DMS79 (cell line): ENCODE results near the gene ZNF32.
"Not testable (repeated sequence)": the region's sequence is repeated elsewhere in the genome, so short reads cannot be mapped to it uniquely, and the experiment has no call there.

Source experiments
- DNase-seq: peaks from one replicate; lab custom pipeline; 2025; lab: John Stamatoyannopoulos, UW

Gene ZNF32

DNA sequence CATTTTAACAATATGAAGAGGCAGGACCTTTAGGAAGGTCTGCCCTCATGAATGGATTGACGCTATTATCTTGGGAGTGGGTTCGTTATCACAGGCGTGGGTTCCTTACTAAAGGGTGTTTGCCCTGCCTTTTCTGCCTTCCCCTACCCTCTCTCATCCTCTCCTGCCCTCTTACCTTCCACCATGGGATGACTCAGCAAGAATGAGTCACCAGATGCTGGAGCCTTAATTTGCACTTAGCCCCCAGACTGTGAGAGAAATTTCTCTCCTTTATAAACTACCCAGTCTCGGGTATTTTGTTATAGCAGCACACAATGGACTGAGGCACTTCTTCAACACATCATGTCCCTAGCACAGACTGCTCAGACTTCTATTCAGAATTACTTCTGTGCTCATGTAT, 31.4 kb upstream of the ZNF32 start:
- no peak for DNase-seq

DNA sequence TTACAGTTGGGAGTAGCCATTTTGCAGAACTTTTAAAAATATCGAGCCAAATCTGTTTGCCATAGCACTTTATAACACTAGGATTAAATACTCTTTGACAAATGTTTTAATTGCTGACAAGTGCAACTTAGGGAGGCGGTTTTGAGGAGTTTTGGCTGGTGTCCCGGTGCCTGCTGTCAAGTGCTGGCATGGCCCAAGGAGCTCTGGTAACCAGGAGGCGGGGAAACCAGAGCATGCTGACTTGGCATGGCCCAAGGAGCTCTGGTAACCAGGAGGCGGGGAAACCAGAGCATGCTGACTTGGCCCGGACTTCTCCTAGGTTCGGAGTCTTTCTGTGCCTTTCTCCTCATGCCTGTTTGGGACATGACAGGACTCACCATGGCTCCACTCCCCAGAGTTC, 30.8 kb upstream of the ZNF32 start:
- peak; percentile 32 for DNase-seq

GRCh38 chr10:43678654-43679053, 30.0 kb upstream of the ZNF32 start:
- no peak for DNase-seq

- DNase-seq: no peak
These were observed 28.2 kb upstream of the ZNF32 start for GRCh38 chr10:43676901-43677300.

DNA sequence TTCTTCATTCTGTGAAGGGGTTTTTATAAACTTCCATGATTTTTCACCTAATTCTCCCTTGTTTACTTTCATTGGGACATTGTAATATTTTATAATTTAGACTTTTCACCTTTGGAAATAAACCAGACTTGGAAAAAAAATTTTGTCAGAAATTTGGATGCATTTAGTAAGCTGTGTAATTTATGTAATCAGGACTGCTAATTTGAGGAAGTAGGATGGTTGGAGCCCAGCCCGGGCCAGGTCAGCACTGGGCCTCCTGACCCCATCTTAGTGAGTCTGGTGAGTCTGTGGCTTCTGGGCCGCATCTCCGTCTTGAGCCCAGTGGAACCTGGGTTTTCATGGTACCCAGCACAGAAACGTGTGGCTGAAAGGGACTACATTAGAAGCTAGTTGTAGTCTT, 27.6 kb upstream of the ZNF32 start:
- DNase-seq: no peak

DNA sequence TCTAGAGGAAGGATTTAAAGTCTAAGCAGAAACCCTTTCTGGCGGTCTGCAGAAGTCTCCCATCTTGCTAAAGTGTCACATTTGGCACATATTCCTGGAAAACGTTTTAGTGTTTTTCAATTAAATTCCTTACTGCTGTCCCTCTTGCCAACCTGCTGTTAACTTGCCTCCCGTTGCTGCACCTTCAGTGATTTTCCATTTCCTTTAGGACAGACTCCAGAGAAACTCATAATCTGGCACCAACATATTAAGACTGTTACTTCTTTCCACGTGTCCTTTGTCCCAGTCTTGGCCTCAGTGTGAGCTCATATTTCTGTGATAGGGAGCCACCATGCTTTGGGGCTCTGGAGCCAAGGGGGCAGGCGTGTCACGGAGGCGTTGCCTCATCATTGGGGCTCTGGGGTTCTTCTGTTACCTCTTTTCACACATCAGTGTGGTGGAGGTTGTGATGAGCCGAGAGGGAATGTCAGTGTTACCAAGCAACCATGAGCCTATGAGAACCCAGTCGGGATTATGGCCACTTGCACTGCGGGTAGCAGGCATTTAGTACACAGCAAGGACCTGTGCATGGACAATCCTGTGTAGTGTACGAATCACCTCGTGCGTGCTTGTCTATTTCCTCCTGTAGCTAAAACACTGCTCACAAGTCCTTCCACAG, 26.0 kb upstream of the ZNF32 start:
- DNase-seq: no peak

DNA sequence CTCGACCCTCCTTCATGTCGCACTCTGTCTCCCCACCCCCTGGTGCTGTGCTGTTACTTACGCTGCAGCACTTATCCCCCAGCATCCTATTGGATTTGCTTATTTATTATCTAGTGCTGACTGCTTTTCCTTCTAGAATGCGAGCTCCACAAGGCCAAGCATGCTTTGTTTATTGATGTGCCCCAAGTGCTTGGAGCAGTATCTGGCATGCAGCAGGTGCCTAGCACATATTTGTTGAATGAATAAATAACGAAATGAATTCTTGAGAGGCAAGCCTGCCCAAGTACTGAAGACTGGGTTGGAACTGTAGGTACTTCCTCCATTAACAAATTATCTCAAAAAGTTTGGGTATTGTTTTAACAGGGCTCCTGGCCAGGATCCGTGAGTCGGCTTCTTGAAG, 24.8 kb upstream of the ZNF32 start:
- DNase-seq: no peak

DNA sequence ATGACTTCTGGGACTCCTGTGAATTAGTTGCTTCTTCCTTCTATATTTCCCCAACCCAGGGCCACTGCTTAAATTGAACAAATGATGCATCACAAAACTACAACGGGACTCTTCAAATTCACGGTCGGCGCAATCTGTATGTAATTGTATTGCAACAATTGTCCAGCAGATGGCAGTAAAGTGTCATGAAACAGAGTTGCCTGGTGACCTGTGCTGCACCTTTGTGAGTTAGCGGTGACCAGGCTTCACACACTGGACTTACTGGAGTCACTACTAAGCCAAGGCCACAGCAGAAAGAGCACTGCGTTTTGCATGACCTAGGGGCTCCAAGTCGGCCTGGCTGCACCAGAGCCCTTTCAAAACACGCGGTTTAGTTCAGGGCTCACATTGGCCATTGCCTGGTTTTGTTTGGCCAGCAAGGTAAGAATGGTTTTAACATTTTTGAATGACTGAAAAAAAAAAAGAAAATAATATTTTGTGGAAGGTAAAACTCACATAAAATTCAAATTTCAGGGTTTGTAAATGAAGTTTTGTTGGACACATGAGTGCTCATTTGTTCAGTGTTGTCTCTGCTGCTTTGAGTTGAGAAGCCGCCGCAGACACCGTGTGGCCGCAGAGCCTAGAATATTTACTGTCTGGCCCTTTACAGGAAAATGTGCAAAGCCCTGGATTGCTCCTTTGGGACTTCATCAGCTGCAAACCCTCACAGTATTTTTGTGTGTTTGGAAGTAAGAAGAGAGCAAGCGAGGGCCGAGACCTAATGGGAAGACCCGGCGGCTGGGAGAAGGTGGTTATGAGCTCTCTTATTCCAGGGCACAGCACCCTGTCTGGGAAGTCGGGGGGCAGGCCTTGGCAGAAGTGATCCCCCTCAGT, 23.2 kb upstream of the ZNF32 start:
- DNase-seq: no peak

- DNase-seq: no peak
These were observed 20.7 kb upstream of the ZNF32 start for GRCh38 chr10:43669386-43669785.

GRCh38 chr10:43667761-43668386, 19.2 kb upstream of the ZNF32 start:
- no peak for DNase-seq

DNA sequence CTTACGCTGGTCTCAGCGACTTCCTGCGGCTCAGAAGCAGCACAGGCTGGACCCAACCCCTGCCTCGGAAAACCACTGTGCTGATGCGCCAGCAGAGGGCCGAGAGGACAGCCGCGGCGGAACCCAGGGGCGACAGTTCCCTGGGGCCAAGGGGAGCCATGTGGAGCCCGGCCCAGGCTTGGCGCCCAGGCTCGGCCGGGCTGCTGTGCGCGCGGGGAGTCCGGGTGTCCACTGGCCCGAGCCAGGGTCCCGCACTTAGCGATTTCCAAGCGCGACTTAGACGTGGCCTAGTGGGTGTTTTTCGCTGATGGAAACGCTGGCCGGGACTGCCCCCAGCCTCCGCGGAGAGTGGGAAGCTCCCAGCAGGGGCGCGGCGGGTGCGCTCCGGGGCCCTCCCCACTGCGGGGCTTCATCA, 18.6 kb upstream of the ZNF32 start:
- DNase-seq: no peak

DNA sequence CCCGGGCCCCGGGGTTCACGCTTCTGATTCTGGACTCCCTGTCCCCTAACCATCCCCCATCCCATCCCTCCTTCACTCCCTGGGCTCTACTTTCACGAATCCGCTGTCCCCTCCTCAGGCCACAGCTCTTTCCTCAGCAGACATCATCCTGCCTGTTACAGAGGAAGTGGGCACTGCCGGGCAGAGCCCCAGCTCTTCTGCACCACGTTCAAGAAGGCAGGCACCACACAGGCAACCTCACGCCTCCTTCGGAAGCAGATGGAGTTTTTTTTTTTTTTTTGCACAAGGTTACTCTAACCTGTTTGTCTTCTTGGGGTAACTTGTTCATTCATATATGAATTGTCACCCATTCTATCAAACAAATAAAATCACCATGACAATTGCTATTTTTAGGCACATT, 17.9 kb upstream of the ZNF32 start:
- no peak for DNase-seq

DNA sequence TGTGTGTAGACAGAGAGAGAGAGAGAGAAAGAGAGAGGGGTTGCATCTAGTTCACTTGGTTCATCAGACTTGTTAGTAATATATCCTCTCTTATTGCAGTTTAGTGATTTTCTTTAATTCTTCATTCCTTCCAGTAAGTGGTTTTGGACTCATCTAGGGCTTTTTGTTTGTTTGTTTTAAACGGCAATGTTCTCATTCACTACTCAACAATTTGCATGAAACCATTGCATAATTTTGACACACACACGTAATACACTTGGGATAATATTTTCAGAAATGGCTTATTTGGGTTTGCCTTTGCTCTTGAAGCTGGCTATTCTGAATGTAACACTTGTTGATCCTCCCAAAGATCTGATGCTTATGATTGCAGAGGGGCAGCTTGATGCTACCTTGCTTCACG, 16.4 kb upstream of the ZNF32 start:
- DNase-seq: no peak

- DNase-seq: no peak
These were observed 9.5 kb upstream of the ZNF32 start for GRCh38 chr10:43658227-43658626.

DNA sequence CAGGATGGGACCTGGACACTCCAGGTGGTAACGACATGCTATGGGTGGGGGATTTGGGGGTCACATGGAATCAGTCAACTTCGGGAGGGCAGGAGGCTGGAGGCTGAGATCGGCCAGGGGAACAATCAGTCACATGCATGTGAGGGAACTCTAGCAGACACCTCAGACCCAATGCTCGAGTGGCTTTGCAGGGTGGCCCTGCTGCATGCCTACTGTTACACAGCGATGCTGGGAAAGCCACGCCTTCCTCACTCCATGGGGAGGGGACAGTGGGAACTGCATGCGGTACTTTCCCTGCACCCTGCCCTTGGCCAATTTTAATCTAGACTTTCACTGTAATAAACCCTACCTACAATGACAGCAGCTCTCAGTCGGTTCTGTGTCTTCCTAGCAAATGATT, 6.6 kb upstream of the ZNF32 start:
- DNase-seq: no peak

- DNase-seq: no peak
These were observed 5.1 kb upstream of the ZNF32 start for GRCh38 chr10:43653746-43654145.

DNA sequence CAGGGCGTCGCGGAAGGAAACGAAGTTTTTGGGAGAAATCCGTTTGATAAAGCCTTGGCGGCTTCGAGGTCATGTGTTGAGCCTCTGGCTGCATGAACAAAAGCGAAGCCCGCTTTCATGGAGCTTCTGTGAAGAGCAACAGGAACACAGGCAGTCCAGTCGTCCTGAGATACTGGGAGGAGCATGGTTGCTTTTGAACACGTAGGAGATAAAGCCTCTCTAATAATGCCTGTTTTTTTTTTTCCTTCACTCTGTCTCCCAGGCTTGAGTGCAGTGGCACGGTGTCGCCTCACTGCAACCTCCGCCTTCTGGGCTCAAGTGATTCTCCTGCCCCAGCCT, 473 bp upstream of the ZNF32 start:
- no peak for DNase-seq

GRCh38 chr10:43648095-43648397, 635 bp downstream of the ZNF32 start:
- DNase-seq: no peak

- DNase-seq: no peak
These were observed 1.1 kb downstream of the ZNF32 start for GRCh38 chr10:43647576-43647975.

- DNase-seq: no peak
These were observed 2.8 kb downstream of the ZNF32 start for GRCh38 chr10:43645866-43646265.

DNA sequence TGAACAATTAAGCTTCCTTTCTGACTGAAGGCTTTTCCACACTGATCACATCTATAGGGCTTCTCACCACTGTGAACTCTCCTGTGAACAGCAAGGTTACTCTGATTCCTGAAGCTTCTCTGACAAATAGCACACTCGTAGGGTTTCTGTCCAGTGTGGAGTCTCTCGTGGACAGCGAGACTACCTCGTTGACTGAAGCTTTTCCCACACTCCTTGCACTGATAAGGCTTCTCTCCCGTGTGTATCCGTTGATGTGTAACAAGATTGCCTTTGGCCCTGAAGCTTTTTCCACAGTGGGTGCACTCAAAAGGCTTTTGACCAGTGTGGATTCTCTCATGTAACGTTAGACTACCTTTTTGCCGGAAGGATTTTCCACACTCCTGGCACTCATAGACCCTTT, 4.4 kb downstream of the ZNF32 start:
- no peak for DNase-seq

DNA sequence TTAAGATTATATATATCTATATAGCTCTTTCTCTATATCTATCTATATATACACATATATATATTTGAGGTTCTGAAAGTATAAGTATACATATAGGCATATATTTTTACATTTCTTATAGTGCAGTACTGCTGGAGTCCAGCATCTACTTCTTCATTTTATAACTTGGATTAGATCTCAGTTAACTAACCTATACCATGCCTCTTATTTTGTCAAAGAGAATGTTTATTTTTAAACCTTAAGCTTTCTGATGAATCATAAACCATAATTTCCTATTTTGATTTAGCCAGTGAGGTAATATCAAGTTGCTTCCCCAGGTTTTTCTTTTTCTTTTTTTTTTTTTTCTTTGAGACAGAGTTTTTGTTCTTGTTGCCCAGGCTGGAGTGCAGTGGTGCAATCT, 8.1 kb downstream of the ZNF32 start:
- DNase-seq: no peak

DNA sequence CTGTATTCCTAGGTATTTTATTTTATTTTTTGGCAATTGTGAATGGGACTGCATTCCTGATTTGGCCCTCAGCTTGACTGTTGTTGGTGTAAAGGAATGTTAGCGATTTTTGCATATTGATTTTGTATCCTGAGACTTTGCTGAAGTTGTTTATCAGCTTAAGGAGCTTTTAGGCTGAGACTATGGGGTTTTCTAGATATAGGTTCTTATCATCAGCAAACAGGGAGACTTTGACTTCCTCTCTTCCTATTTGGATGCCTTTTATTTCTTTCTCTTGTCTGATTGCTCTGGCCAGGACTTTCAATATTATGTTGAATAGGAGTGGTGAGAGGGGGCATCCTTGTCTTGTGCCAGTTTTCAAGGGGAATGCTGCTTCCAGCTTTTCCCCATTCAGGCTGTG, 12.9 kb downstream of the ZNF32 start:
- not testable (repeated sequence) for DNase-seq

GRCh38 chr10:43628956-43629355, 19.7 kb downstream of the ZNF32 start:
- DNase-seq: no peak
